DLD1 (cell line): ENCODE results near the gene KNL1.
"Not testable (repeated sequence)": the region's sequence is repeated elsewhere in the genome, so short reads cannot be mapped to it uniquely, and the experiment has no call there.

ENCODE experiments used
- in situ Hi-C: cut with HindIII; loops from 2 replicates; pipeline ENCODE4 v1.10.0; 2017; ENCODE audit warnings: low sequenced_read_pairs

KNL1 gene, protein sequence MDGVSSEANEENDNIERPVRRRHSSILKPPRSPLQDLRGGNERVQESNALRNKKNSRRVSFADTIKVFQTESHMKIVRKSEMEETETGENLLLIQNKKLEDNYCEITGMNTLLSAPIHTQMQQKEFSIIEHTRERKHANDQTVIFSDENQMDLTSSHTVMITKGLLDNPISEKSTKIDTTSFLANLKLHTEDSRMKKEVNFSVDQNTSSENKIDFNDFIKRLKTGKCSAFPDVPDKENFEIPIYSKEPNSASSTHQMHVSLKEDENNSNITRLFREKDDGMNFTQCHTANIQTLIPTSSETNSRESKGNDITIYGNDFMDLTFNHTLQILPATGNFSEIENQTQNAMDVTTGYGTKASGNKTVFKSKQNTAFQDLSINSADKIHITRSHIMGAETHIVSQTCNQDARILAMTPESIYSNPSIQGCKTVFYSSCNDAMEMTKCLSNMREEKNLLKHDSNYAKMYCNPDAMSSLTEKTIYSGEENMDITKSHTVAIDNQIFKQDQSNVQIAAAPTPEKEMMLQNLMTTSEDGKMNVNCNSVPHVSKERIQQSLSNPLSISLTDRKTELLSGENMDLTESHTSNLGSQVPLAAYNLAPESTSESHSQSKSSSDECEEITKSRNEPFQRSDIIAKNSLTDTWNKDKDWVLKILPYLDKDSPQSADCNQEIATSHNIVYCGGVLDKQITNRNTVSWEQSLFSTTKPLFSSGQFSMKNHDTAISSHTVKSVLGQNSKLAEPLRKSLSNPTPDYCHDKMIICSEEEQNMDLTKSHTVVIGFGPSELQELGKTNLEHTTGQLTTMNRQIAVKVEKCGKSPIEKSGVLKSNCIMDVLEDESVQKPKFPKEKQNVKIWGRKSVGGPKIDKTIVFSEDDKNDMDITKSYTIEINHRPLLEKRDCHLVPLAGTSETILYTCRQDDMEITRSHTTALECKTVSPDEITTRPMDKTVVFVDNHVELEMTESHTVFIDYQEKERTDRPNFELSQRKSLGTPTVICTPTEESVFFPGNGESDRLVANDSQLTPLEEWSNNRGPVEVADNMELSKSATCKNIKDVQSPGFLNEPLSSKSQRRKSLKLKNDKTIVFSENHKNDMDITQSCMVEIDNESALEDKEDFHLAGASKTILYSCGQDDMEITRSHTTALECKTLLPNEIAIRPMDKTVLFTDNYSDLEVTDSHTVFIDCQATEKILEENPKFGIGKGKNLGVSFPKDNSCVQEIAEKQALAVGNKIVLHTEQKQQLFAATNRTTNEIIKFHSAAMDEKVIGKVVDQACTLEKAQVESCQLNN (N-terminal part only)

DNA sequence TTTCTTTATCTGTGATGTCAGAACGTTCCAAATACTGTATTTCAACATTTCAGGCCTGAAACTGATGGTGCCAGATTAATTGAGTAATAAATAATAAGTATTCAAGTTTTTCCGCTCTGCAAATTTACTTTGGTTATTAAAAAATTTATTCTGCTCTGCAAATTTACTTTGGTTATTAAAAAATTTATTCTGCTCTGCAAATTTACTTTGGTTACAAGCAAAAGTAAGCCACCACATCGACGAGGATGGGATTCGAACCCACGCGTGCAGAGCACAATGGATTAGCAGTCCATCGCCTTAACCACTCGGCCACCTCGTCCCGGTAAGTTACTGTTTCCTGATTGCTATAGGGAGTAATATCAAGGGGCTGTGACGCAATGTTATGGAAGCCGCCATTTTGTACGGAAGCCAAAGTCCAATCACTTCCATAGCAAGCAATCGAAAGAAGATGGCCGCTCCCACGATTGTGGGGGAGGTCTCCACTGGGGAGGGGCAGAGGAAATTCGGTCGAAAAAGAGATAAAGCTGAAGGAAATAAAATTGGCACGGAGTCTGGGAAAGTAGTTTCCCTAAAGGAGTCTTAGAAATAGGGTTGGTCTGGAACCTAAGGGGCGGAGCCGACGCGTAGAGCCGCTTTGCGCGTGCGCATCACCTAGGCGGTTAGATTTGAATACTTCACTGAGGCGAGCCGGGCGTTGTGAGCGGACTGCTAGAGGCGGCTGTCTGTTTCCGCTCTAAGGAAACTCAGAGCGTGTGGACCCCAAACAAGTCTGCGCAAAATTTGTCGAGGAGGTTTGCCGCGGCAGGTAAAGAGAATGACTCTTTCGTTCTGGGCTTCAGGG lies at the start of gene KNL1:
Gene KNL1 (plus strand): TSS at position 662 of the 841 bp plus-strand sequence. CDS start 8,683 bp downstream, outside the sequence.
- in situ Hi-C loops, result no loop called here

DNA sequence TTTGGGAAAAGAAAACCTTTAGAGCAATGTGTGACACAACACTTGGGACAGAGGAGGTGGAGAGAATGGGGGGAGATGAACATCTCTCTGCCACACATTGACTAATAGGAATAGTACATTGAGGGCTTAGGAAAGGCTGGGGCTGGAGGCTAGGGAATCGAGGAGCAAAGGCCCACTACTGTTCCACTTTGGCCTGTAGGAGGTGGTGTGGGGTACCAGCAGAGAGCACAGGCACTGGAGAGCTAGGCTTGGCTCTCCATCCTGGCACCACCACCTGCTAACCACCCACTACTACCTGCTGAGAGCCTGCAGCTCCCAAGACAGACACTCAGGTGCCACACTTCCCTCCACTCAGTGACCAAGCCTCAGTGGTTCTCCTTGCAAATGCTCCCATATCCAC lies 48.6 kb upstream of the KNL1 start:
- in situ Hi-C loops, result no loop called here

DNA sequence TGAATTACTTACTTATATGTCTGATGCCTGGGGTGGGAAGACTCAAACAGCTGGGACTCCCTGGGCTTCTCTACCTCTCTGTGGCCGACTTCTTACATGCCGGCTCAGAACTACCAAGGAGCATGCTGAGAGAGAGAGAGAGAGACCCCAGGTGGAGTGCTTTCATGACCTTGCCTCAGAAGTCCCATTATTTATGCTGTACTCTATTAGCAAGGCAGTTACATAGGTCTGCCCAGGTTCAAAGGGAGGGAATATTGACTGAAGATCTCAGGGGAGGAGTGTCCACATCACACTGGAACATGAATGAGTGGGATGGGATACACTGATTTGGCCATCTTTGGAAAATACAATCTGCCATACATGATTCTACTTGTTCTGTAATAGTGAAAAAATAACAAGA lies 45.4 kb upstream of the KNL1 start:
- in situ Hi-C loops, result no loop called here

DNA sequence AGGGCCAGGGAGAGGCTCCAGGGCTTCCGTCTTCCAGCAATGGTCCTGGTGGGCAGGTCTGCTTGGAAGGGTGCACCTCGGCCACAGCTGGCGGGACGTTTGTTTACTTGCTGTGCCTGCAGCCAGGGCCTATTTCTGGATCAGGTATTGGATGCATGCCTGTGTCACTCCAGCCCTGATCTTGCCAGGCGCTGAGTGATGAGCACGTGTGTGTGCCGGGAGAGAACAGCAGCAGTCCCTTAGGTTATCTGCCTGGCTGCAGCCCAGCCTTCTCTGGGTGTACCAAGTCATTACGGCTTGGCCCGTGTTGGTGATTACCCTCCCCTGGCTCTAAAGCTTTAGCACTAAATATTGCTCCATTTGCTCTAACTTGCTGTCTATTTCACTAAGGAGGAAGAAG lies 44.2 kb upstream of the KNL1 start:
- in situ Hi-C loops, result no loop called here

DNA sequence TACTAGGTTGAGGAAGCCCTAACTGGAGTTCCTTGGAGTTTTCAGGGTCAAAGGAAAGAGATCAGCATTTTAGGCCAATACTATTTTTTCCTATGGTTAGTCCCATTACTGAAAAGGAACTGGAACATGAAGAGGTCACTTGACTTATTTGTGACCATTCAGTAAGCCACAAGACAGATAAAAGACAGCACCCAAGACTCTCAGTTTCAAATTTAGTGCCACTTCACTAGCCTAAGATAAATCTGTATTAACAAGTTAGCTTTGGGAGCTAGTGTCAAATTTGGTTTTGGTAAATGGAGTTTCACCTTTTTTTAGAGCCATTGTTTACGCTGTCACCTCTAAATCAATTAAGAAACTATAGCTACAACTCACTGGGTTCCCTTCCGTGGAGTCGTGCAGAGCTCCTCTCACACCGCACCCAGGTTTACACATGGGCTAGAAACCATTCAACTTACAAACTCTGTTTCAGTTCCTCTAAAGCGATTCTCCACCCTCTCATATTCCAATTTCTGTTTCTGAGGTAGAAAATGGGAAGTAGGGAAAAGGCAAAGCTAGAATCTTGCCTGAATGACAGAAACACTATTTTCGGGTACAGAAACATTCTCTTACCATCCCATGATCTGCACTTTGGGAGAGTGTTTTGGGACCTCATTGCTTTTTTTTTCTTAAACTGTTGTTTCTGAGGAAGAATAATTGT lies 43.6 kb upstream of the KNL1 start:
- in situ Hi-C loops, result no loop called here

DNA sequence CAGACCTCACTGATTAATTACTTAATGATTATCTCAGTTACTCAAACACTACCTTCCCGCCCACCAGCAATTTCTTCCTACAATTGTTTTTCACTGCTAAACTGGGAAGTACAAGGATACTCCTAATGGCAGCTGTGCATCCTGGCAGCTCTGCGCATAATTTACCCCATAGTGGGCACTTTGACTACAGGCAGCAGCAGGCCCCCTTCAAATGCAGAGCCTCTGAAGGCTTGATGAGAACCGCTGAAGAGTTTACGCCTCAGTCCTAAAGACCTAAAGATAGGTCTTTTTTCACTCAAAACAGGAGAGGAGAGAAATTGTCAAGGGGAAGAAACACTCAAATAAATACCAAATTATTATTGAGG lies 39.9 kb upstream of the KNL1 start:
- in situ Hi-C loops, result no loop called here

DNA sequence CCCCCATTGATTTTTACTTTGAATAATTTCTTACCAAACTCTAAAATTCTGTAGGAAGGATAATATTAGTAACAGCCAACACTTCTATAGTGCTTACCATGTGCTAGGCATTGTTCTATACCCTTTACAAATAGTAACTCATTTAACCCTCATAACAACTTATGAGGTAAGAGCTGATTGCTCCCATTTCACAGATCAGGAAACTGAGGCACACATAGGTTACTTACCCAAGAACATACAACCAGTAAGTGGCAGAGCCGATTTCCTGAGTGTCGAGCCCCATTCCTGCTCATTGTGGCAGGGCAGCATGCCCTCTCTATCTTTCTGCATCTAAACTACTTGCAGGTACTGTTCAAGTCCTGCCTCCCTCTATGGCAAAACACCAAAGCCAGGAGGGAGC lies 38.2 kb upstream of the KNL1 start:
- in situ Hi-C loops, result no loop called here

DNA sequence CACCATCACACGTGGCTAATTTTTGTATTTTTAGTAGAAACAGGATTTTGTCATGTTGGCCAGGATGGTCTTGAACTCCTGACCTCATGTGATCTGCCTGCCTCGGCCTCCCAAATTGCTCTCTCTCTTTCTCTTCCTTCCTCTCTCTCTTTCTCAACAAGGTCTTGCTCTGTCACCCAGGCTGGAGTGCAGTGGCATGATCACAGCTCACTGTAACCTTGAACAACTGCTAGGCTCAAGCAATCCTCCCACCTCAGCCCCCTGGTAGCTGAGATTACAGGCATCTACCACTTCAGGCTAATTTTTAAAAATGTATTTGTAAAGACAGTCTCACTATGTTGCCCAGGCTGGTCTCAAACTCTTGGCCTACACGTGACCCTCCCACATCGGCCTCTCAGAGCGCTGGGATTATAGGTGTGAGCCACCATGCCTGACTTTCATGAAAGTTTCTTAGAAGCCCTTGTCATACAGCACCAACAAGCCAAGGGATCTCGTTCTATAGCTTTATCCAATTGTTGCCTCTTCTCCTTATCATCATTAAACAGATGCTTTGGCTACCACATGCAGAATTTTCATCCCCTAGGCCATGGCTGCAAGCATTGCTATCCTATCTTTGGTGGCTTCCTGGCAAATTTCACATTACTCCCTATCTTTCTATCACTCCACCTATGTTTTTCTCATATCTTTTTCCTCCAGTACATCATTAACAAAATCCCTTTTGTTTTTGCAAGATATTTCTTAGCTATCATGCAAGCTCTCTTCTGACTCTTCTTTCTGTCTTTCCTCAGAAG lies 34.9 kb upstream of the KNL1 start:
- in situ Hi-C loops, result no loop called here

DNA sequence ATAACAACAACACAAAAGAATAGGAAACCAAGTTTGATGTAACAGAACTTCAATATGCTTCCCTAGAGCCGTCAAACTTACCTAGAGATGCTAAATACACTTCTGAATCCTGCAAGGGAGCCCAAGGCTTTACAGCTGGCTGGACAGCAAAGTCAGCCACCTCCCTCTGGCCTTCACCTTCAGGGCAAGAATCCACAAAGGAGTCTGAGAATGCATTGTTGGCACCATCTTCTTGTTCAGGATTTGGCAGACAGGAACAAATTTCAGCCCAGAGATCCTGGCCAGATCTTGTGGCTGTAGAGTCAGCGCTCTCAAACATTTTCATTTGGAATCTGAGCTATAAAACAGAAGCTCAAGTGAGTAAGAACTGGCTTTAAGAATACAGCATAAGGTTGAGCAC lies 31.4 kb upstream of the KNL1 start:
- in situ Hi-C loops, result no loop called here

DNA sequence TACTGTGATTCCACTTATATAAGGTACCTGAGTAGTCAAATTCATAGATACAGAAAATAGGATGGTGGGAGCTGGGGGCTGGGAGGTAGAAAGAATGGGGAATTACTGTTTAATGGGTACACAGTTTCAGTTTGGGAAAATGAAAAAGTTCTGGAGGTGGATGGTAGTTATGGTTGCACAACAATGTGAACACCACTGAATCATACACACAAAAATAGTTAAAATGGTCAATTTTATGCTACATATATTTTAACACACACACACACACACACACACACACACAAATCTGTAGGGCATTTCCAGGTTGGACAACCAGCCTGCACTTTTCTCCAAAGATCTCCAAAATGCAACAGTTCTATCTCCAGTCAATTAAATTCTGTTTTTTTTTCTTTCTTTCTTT lies 30.6 kb upstream of the KNL1 start:
- in situ Hi-C loops, result no loop called here

DNA sequence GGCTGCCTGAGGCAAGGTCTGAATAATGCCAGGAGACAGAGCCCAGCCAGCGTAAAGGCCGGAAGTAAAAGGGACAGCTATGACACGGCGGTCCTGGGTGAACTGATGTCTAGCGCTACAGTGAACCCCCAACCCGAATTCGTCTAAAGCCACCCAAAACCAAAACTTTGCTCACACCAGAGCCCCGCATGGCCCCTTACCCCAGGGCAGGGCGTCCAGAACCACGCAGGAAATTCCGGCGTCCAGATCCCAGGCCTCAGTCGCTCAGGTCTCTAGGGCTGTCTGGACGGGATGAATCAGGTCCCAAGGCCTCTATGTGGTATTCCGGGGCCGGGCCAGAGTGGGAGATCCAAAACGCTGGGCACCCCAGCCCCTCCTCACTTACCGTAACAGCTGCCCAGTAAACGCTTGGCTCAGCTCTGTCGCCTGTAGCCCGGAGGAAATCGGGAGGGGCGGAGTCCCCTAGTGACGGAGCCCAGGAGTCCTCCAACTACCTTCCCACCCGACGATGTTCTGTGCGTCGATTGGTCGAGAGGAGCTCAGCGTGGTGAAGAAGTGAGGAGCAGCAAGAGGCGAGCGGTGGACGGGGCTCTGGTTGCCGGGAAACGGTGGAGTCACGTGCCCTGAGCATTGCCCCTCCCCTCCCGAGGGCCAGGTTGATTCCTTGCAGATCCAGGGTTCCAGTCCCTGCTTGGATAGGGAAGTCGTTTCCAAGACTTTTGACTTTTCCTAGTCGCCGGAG lies 29.3 kb upstream of the KNL1 start, which contains the start of gene CCDC32:
Gene CCDC32 (minus strand): TSS at position 452 of the 742 bp plus-strand sequence. CDS start 2,027 bp downstream, outside the sequence.
- in situ Hi-C loops, result no loop called here

DNA sequence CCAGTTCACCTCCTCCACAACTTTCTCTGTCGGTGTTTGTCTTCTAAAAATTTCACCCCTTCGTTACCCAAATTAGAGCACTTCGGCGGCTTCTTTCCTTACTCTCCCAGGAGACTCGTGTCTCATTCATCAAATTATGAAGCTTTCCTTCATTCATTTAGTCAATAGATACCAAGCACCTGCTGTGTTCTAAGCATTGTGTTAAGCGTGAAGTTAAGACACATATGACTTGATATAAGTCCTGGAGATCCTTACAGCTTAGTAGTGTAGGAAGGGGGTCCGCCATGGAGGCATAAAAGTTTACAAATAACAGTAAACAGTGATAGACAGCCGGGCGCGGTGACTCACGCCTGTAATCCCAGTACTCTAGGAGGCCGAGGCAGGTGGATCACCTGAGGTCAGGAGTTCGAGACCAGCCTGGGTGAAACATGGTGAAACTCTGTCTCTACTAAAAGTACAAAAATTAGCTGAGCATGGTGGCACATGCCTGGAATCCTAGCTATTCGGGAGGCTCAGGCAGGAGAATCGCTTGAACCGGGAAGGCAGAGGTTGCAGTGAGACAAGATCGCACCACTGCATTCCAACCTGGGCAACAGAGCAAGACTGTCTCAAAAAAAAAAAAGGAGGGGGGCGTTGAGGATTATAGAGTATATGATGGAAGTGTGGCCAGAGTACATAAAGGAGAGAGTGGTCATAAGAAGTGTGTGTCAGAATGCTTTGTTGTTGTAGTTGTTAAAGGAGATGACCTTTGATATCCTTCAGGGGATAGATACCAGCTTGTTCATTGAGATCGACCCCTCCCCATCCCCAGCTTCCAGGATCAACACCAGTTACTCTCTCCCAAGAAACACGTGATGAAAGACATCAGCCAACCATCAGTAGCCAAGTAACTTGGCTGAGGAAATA lies 28.5 kb upstream of the KNL1 start:
- in situ Hi-C loops, result no loop called here

DNA sequence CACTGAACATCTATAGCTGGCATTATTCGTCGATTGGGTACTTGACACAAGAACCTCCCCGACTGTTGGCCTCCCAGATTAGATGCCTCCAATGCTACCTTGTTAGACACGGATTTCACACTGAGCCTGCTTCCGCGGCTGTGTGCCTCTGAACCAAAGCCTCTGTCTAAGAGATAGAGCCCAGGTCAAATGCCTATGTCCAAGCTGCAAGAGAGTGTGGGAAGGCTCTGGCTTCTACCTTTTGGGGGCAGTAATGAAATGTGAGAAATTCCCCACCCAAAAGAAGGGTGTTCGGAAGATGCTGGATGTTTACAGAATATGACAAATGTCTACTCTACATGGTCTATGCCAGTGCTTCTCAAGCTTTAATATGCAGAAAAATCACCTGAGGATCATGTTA lies 26.9 kb upstream of the KNL1 start:
- in situ Hi-C loops, result no loop called here

DNA sequence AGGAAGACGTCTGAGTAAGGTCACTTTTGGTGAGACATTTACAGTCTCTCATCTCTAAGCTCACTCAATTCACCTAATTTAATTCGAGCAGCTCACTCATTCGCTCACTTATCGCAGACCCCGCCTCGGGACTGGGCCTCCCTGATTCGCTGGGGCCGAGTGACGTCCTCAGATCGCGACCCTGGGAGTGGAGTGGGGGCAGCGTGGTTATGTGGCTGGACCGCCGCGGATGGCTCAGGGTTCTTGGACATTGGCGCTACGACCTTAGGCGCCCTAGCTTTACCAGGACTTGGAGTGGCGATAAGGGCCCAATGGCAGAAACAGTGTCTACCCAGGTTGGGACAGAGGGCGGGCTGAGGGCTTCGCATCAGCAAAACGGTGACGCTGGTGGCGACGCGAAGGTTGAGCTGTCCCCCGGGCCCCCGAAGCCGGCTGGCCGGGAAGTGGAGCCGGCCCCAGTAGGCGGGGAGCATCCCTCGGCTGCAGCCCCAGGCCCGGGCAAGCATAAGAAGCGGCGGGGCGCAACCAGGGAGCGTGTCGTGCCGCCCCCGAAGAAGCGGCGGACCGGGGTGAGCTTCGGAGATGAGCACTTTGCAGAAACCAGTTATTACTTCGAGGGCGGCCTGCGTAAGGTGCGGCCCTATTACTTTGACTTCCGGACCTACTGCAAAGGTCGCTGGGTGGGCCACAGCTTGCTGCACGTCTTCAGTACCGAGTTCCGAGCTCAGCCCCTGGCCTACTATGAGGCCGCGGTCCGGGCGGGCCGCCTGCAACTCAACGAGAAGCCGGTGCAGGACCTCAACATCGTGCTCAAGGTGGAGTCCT lies 24.7 kb upstream of the KNL1 start, which contains the start of gene RPUSD2:
Gene RPUSD2 (plus strand): TSS at position 171 of the 825 bp plus-strand sequence. CDS start 39 bp downstream, at position 210.
- in situ Hi-C loops, result no loop called here

DNA sequence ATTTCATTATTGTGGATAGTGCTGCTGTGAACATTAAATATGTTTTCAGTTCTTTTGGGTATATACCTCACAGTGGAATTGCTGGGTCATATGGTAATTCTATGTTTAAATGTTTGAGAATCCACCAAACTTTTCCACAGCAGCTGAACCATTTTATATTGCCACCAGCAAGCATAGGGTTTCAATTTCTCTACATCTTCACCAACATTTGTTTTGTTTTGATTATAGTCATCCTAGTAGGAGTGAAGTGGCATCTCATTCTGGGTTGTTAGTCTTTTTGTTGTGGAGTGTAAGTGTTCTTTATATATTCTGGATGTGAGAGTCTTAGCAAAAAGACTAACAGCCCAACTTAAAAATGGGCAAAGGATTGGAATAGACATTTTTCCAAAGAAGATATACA lies 18.9 kb upstream of the KNL1 start:
- in situ Hi-C loops, result no loop called here

DNA sequence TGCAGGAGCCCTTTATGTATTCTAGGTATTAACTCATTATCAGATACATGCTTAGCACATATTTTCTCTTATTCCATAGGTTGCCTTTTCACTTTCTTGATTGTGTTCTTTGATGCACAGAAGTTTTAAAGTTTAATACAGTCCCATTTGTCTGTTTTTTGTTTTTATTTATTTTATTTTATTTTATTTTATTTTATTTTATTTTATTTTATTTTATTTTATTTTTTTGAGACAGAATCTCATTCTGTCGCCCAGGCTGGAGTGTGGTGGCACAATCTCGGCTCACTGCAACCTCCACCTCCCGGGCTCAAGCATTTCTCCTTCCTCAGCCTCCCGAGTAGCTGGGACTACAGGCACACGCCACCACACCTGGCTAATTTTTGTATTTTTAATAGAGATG lies 17.1 kb upstream of the KNL1 start:
- in situ Hi-C loops, result not testable (repeated sequence)
